ENCODE results near the gene GCN1.

GCN1 gene

GRCh38 chr12:120139958-120140357, 54.6 kb downstream of the GCN1 start:
- no peak overlapping the region for H3K9ac ChIP-seq (ENCODE audit: low read length in 5 of 5)

GRCh38 chr12:120138366-120138765, 56.1 kb downstream of the GCN1 start:
- no peak overlapping the region for H3K9ac ChIP-seq (ENCODE audit: low read length in 5 of 5)
- no peak overlapping the region for H3K27ac ChIP-seq (ENCODE audit: low read depth, low read length)
- H3K27me3 ChIP-seq (ENCODE audit: control insufficient read depth in 5 of 5, insufficient read depth in 4 of 5, low read length in 5 of 5): no peaks in the 10 kb centered on the region
- peaks cover 0 to 9% (median 0%) of the 10 kb centered on the region in 5 donors for H3K4me1 ChIP-seq (ENCODE audit: control insufficient read depth in 5 of 5, insufficient read depth in 5 of 5, low read length in 5 of 5)
- peaks cover 4 to 99% (median 90%) of the 10 kb centered on the region in 5 donors for H3K36me3 ChIP-seq (ENCODE audit: control insufficient read depth in 5 of 5, insufficient read depth in 5 of 5, low read length in 5 of 5)
- no peak overlapping the region for H3K4me3 ChIP-seq (ENCODE audit: low read depth in 1 of 5, low read length in 5 of 5)
- no peaks in the 10 kb centered on the region for H3K9me3 ChIP-seq (ENCODE audit: control insufficient read depth in 5 of 5, low read length in 5 of 5)

More at GRCh38 chr12:120139958-120140357, 54.6 kb downstream of the GCN1 start:
- Histone ChIP-seq H3K27me3 (ENCODE audit: control insufficient read depth in 5 of 5, insufficient read depth in 4 of 5, low read length in 5 of 5) (no peaks in the 10 kb centered on the region), H3K36me3 (ENCODE audit: control insufficient read depth in 5 of 5, insufficient read depth in 5 of 5, low read length in 5 of 5) (peaks cover 4 to 97% (median 88%) of the 10 kb centered on the region in 5 donors), H3K4me1 (ENCODE audit: control insufficient read depth in 5 of 5, insufficient read depth in 5 of 5, low read length in 5 of 5) (peaks cover 0 to 9% (median 0%) of the 10 kb centered on the region in 5 donors), H3K4me3 (ENCODE audit: low read depth in 1 of 5, low read length in 5 of 5) (no peak overlapping the region), H3K9me3 (ENCODE audit: control insufficient read depth in 5 of 5, low read length in 5 of 5) (no peaks in the 10 kb centered on the region), H3K27ac (ENCODE audit: low read depth, low read length) (no peak overlapping the region)

- Histone ChIP-seq H3K9me3 (ENCODE audit: control insufficient read depth in 5 of 5, low read length in 5 of 5) (no peaks in the 10 kb centered on the region), H3K27me3 (ENCODE audit: control insufficient read depth in 5 of 5, insufficient read depth in 4 of 5, low read length in 5 of 5) (no peaks in the 10 kb centered on the region), H3K27ac (ENCODE audit: low read depth, low read length) (no peak overlapping the region), H3K4me3 (ENCODE audit: low read depth in 1 of 5, low read length in 5 of 5) (no peak overlapping the region), H3K4me1 (ENCODE audit: control insufficient read depth in 5 of 5, insufficient read depth in 5 of 5, low read length in 5 of 5) (peaks cover 0 to 9% (median 0%) of the 10 kb centered on the region in 5 donors), H3K36me3 (ENCODE audit: control insufficient read depth in 5 of 5, insufficient read depth in 5 of 5, low read length in 5 of 5) (peaks cover 4 to 99% (median 91%) of the 10 kb centered on the region in 5 donors), H3K9ac (ENCODE audit: low read length in 5 of 5) (no peak overlapping the region)
Observed at GRCh38 chr12:120137833-120138232, 56.7 kb downstream of the GCN1 start.

GRCh38 chr12:120136093-120136770, 58.3 kb downstream of the GCN1 start:
- H3K4me1 ChIP-seq (ENCODE audit: control insufficient read depth in 5 of 5, insufficient read depth in 5 of 5, low read length in 5 of 5): peaks cover 0 to 3% (median 0%) of the 10 kb centered on the region in 5 donors
- no peaks in the 10 kb centered on the region for H3K27me3 ChIP-seq (ENCODE audit: control insufficient read depth in 5 of 5, insufficient read depth in 4 of 5, low read length in 5 of 5)
- no peak overlapping the region for H3K4me3 ChIP-seq (ENCODE audit: low read depth in 1 of 5, low read length in 5 of 5)
- peaks cover 4 to 99% (median 93%) of the 10 kb centered on the region in 5 donors for H3K36me3 ChIP-seq (ENCODE audit: control insufficient read depth in 5 of 5, insufficient read depth in 5 of 5, low read length in 5 of 5)
- no peaks in the 10 kb centered on the region for H3K9me3 ChIP-seq (ENCODE audit: control insufficient read depth in 5 of 5, low read length in 5 of 5)
- no peak overlapping the region for H3K27ac ChIP-seq (ENCODE audit: low read depth, low read length)
- no peak overlapping the region for H3K9ac ChIP-seq (ENCODE audit: low read length in 5 of 5)

GRCh38 chr12:120134307-120134980, 60.1 kb downstream of the GCN1 start:
- Histone ChIP-seq H3K4me3 (ENCODE audit: low read depth in 1 of 5, low read length in 5 of 5) (no peak overlapping the region), H3K9me3 (ENCODE audit: control insufficient read depth in 5 of 5, low read length in 5 of 5) (no peaks in the 10 kb centered on the region), H3K27ac (ENCODE audit: low read depth, low read length) (no peak overlapping the region), H3K36me3 (ENCODE audit: control insufficient read depth in 5 of 5, insufficient read depth in 5 of 5, low read length in 5 of 5) (peaks cover 4 to 99% (median 93%) of the 10 kb centered on the region in 5 donors), H3K27me3 (ENCODE audit: control insufficient read depth in 5 of 5, insufficient read depth in 4 of 5, low read length in 5 of 5) (no peaks in the 10 kb centered on the region), H3K9ac (ENCODE audit: low read length in 5 of 5) (no peak overlapping the region), H3K4me1 (ENCODE audit: control insufficient read depth in 5 of 5, insufficient read depth in 5 of 5, low read length in 5 of 5) (peaks cover 0 to 3% (median 0%) of the 10 kb centered on the region in 5 donors)

GRCh38 chr12:120132863-120133385, 61.6 kb downstream of the GCN1 start:
- Histone ChIP-seq H3K36me3 (ENCODE audit: control insufficient read depth in 5 of 5, insufficient read depth in 5 of 5, low read length in 5 of 5) (peaks cover 4 to 99% (median 93%) of the 10 kb centered on the region in 5 donors), H3K4me1 (ENCODE audit: control insufficient read depth in 5 of 5, insufficient read depth in 5 of 5, low read length in 5 of 5) (peaks cover 0 to 3% (median 0%) of the 10 kb centered on the region in 5 donors), H3K4me3 (ENCODE audit: low read depth in 1 of 5, low read length in 5 of 5) (no peak overlapping the region), H3K27me3 (ENCODE audit: control insufficient read depth in 5 of 5, insufficient read depth in 4 of 5, low read length in 5 of 5) (no peaks in the 10 kb centered on the region), H3K9me3 (ENCODE audit: control insufficient read depth in 5 of 5, low read length in 5 of 5) (no peaks in the 10 kb centered on the region), H3K27ac (ENCODE audit: low read depth, low read length) (no peak overlapping the region), H3K9ac (ENCODE audit: low read length in 5 of 5) (no peak overlapping the region)

- Histone ChIP-seq H3K9me3 (ENCODE audit: control insufficient read depth in 5 of 5, low read length in 5 of 5) (no peaks in the 10 kb centered on the region), H3K27ac (ENCODE audit: low read depth, low read length) (no peak overlapping the region), H3K9ac (ENCODE audit: low read length in 5 of 5) (no peak overlapping the region), H3K4me3 (ENCODE audit: low read depth in 1 of 5, low read length in 5 of 5) (no peak overlapping the region), H3K4me1 (ENCODE audit: control insufficient read depth in 5 of 5, insufficient read depth in 5 of 5, low read length in 5 of 5) (peaks cover 0 to 3% (median 3%) of the 10 kb centered on the region in 5 donors), H3K36me3 (ENCODE audit: control insufficient read depth in 5 of 5, insufficient read depth in 5 of 5, low read length in 5 of 5) (peaks cover 4 to 99% (median 93%) of the 10 kb centered on the region in 5 donors), H3K27me3 (ENCODE audit: control insufficient read depth in 5 of 5, insufficient read depth in 4 of 5, low read length in 5 of 5) (no peaks in the 10 kb centered on the region)
Observed at GRCh38 chr12:120132054-120132836, 62.3 kb downstream of the GCN1 start.

GRCh38 chr12:120131116-120131515, 63.4 kb downstream of the GCN1 start:
- H3K9me3 ChIP-seq (ENCODE audit: control insufficient read depth in 5 of 5, low read length in 5 of 5): no peaks in the 10 kb centered on the region
- no peak overlapping the region for H3K4me3 ChIP-seq (ENCODE audit: low read depth in 1 of 5, low read length in 5 of 5)
- H3K4me1 ChIP-seq (ENCODE audit: control insufficient read depth in 5 of 5, insufficient read depth in 5 of 5, low read length in 5 of 5): peaks cover 0 to 15% (median 10%) of the 10 kb centered on the region in 5 donors
- H3K9ac ChIP-seq (ENCODE audit: low read length in 5 of 5): no peak overlapping the region
- peaks cover 2 to 98% (median 90%) of the 10 kb centered on the region in 5 donors for H3K36me3 ChIP-seq (ENCODE audit: control insufficient read depth in 5 of 5, insufficient read depth in 5 of 5, low read length in 5 of 5)
- no peaks in the 10 kb centered on the region for H3K27me3 ChIP-seq (ENCODE audit: control insufficient read depth in 5 of 5, insufficient read depth in 4 of 5, low read length in 5 of 5)
- no peak overlapping the region for H3K27ac ChIP-seq (ENCODE audit: low read depth, low read length)

- H3K27ac ChIP-seq (ENCODE audit: low read depth, low read length): no peak overlapping the region
- no peak overlapping the region for H3K9ac ChIP-seq (ENCODE audit: low read length in 5 of 5)
- no peaks in the 10 kb centered on the region for H3K9me3 ChIP-seq (ENCODE audit: control insufficient read depth in 5 of 5, low read length in 5 of 5)
- peaks cover 0 to 20% (median 10%) of the 10 kb centered on the region in 5 donors for H3K4me1 ChIP-seq (ENCODE audit: control insufficient read depth in 5 of 5, insufficient read depth in 5 of 5, low read length in 5 of 5)
- H3K4me3 ChIP-seq (ENCODE audit: low read depth in 1 of 5, low read length in 5 of 5): no peak overlapping the region
- peaks cover 0 to 94% (median 84%) of the 10 kb centered on the region in 5 donors for H3K36me3 ChIP-seq (ENCODE audit: control insufficient read depth in 5 of 5, insufficient read depth in 5 of 5, low read length in 5 of 5)
- no peaks in the 10 kb centered on the region for H3K27me3 ChIP-seq (ENCODE audit: control insufficient read depth in 5 of 5, insufficient read depth in 4 of 5, low read length in 5 of 5)
Observed at GRCh38 chr12:120130011-120130410, 64.5 kb downstream of the GCN1 start.

All from subcutaneous abdominal adipose tissue (tissue), 5 donors.